ENCODE results near the gene ELMO3.

ELMO3 gene

GRCh38 chr16:67226804-67227566, 28.1 kb downstream of the ELMO3 start, which contains the start of gene TMEM208 (continued):
- TF ChIP-seq MYNN (tag by site-specific recombination; IDR thresholded peaks at IDR 0.05; ENCODE audit: borderline replicate concordance) (no peak), ZNF311 (tag by site-specific recombination; IDR thresholded peaks at IDR 0.05; ENCODE audit: borderline replicate concordance) (no peak), TRIM28 (IDR thresholded peaks at IDR 0.05; ENCODE audit: borderline replicate concordance, low read length) (peak; percentile 91; the same call in 1 of the 2 replicates), ZNF777 (tag by site-specific recombination; IDR thresholded peaks at IDR 0.05; ENCODE audit: borderline replicate concordance) (no peak), ZNF549 (tag by site-specific recombination; IDR thresholded peaks at IDR 0.05) (no peak), ZNF274 (IDR thresholded peaks at IDR 0.05; ENCODE audit: low read length) (no peak), ZNF274 (tag by site-specific recombination; IDR thresholded peaks at IDR 0.05; ENCODE audit: borderline replicate concordance) (no peak), BCL11A (tag by site-specific recombination; IDR thresholded peaks at IDR 0.05; ENCODE audit: low read depth) (no peak), ZNF530 (tag by site-specific recombination; IDR thresholded peaks at IDR 0.05; ENCODE audit: low read depth) (no peak), SETDB1 (IDR thresholded peaks at IDR 0.05; ENCODE audit: insufficient read length, low read length) (no peak), ZNF785 (tag by site-specific recombination; IDR thresholded peaks at IDR 0.05) (no peak), ZNF701 (tag by site-specific recombination; IDR thresholded peaks at IDR 0.05) (no peak), ZBTB48 (tag by site-specific recombination; IDR thresholded peaks at IDR 0.05) (no peak), SCRT1 (tag by site-specific recombination; IDR thresholded peaks at IDR 0.05; ENCODE audit: borderline replicate concordance) (no peak), ZNF18 (tag by site-specific recombination; IDR thresholded peaks at IDR 0.05) (no peak), ZNF830 (tag by site-specific recombination; IDR thresholded peaks at IDR 0.05; ENCODE audit: low read depth) (no peak), ZEB2 (tag by site-specific recombination; IDR thresholded peaks at IDR 0.05) (peak; percentile 60), SCRT2 (tag by site-specific recombination; IDR thresholded peaks at IDR 0.05) (no peak), OVOL3 (tag by site-specific recombination; IDR thresholded peaks at IDR 0.05) (no peak), GLIS2 (tag by site-specific recombination; IDR thresholded peaks at IDR 0.05) (no peak), ZNF658 (tag by site-specific recombination; IDR thresholded peaks at IDR 0.05) (no peak), IKZF3 (tag by site-specific recombination; IDR thresholded peaks at IDR 0.05) (no peak), OSR2 (tag by site-specific recombination; IDR thresholded peaks at IDR 0.05) (no peak), ZNF513 (tag by site-specific recombination; IDR thresholded peaks at IDR 0.05) (no peak), ZNF843 (tag by site-specific recombination; IDR thresholded peaks at IDR 0.05) (0 out of 2 replicates have a peak, but pooled peaks have one; percentile 28), ZNF175 (tag by site-specific recombination; IDR thresholded peaks at IDR 0.05) (no peak)
- TF ChIP-seq, protein P1, sequence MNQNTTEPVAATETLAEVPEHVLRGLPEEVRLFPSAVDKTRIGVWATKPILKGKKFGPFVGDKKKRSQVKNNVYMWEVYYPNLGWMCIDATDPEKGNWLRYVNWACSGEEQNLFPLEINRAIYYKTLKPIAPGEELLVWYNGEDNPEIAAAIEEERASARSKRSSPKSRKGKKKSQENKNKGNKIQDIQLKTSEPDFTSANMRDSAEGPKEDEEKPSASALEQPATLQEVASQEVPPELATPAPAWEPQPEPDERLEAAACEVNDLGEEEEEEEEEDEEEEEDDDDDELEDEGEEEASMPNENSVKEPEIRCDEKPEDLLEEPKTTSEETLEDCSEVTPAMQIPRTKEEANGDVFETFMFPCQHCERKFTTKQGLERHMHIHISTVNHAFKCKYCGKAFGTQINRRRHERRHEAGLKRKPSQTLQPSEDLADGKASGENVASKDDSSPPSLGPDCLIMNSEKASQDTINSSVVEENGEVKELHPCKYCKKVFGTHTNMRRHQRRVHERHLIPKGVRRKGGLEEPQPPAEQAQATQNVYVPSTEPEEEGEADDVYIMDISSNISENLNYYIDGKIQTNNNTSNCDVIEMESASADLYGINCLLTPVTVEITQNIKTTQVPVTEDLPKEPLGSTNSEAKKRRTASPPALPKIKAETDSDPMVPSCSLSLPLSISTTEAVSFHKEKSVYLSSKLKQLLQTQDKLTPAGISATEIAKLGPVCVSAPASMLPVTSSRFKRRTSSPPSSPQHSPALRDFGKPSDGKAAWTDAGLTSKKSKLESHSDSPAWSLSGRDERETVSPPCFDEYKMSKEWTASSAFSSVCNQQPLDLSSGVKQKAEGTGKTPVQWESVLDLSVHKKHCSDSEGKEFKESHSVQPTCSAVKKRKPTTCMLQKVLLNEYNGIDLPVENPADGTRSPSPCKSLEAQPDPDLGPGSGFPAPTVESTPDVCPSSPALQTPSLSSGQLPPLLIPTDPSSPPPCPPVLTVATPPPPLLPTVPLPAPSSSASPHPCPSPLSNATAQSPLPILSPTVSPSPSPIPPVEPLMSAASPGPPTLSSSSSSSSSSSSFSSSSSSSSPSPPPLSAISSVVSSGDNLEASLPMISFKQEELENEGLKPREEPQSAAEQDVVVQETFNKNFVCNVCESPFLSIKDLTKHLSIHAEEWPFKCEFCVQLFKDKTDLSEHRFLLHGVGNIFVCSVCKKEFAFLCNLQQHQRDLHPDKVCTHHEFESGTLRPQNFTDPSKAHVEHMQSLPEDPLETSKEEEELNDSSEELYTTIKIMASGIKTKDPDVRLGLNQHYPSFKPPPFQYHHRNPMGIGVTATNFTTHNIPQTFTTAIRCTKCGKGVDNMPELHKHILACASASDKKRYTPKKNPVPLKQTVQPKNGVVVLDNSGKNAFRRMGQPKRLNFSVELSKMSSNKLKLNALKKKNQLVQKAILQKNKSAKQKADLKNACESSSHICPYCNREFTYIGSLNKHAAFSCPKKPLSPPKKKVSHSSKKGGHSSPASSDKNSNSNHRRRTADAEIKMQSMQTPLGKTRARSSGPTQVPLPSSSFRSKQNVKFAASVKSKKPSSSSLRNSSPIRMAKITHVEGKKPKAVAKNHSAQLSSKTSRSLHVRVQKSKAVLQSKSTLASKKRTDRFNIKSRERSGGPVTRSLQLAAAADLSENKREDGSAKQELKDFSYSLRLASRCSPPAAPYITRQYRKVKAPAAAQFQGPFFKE (tag by site-specific recombination; IDR thresholded peaks at IDR 0.05; ENCODE audit: borderline replicate concordance): no peak
- TF ChIP-seq, protein P2, sequence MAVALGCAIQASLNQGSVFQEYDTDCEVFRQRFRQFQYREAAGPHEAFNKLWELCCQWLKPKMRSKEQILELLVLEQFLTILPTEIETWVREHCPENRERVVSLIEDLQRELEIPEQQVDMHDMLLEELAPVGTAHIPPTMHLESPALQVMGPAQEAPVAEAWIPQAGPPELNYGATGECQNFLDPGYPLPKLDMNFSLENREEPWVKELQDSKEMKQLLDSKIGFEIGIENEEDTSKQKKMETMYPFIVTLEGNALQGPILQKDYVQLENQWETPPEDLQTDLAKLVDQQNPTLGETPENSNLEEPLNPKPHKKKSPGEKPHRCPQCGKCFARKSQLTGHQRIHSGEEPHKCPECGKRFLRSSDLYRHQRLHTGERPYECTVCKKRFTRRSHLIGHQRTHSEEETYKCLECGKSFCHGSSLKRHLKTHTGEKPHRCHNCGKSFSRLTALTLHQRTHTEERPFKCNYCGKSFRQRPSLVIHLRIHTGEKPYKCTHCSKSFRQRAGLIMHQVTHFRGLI (tag by site-specific recombination; IDR thresholded peaks at IDR 0.05): no peak
- TF ChIP-seq, protein P3, sequence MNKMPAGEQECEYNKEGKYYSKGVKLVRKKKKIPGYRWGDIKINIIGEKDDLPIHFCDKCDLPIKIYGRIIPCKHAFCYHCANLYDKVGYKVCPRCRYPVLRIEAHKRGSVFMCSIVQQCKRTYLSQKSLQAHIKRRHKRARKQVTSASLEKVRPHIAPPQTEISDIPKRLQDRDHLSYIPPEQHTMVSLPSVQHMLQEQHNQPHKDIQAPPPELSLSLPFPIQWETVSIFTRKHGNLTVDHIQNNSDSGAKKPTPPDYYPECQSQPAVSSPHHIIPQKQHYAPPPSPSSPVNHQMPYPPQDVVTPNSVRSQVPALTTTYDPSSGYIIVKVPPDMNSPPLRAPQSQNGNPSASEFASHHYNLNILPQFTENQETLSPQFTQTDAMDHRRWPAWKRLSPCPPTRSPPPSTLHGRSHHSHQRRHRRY (tag by site-specific recombination; IDR thresholded peaks at IDR 0.05): no peak
